ENCODE results near the gene NFIC. TPM values are rescaled to one million over a fixed set of nuclear protein-coding genes. Genes with fewer than 3 reads are reported as not detected.

Gene NFIC
- total and polyA plus RNA-seq, 4 experiments from 2014 or later, result 1.9 to 30.9 (median 24.6) TPM

DNA sequence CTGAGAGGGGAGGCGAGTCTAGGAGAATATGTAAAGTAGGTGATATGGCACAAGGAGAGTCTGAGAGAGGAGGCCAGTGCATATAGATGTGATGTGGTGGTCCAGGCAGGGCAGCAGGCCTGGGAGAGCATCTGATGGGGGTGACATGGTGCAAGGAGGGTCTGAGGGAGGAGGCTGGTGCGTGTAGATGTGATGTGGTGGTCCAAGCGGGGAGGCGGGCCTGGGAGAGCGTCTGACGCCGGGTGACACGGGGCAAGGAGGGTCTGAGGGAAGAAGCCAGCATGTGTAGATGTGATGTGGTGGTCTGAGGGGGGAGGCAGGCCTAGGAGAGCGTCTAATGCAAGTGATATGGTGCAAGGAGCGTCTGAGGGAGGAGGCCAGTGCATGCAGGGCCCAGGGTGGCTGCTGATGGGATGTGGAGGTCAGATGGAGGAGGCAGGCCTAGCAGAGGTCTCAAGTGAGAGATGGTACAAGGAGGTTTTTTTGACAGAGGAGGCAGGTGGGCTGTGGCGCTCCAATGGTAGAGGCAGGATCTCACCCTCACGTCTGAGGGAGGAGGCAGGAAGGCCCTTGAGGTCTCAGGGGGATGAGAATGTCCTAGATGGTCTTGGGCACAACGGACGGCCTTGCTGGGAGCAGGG, 16.2 kb downstream of the NFIC start:
- H3K9me3 ChIP-seq (ENCODE audit: control insufficient read depth in 1 of 2, low read length in 2 of 2), result no peaks in the 10 kb centered on the region
- peaks cover 5% of the 10 kb centered on the region for H3K4me1 ChIP-seq (ENCODE audit: insufficient read depth, low read length)
- Mint-ChIP-seq H3K4me3 (peak overlapping the region in 4 of 8 donors; percentile 26 to 60 (median 43)), H3K27ac (peak overlapping the region in 5 of 7 donors; percentile 3 to 81 (median 56)), H3K4me1 (peaks cover 16 to 23% (median 19%) of the 10 kb centered on the region in 4 donors), H3K27me3 (no peaks in the 10 kb centered on the region), H3K36me3 (peaks cover 8 to 18% of the 10 kb centered on the region in 2 donors), H3K9me3 (no peaks in the 10 kb centered on the region)
- DNase-seq, result no peak
- no peak overlapping the region for H3K27ac ChIP-seq (ENCODE audit: low read depth, low read length)
- ChIA-PET POLR2A (ENCODE audit: partially characterized antibody) (no interaction called here), CTCF (ENCODE audit: partially characterized antibody) (no interaction called here)
- no peaks in the 10 kb centered on the region for H3K27me3 ChIP-seq (ENCODE audit: insufficient read depth, low read length)
- H3K36me3 ChIP-seq (ENCODE audit: insufficient read depth, low read length), result no peaks in the 10 kb centered on the region
- intact Hi-C loops (cut with micrococcal nuclease), result no loop called here
- H3K4me3 ChIP-seq (ENCODE audit: low read length in 2 of 2), result no peak overlapping the region

DNA sequence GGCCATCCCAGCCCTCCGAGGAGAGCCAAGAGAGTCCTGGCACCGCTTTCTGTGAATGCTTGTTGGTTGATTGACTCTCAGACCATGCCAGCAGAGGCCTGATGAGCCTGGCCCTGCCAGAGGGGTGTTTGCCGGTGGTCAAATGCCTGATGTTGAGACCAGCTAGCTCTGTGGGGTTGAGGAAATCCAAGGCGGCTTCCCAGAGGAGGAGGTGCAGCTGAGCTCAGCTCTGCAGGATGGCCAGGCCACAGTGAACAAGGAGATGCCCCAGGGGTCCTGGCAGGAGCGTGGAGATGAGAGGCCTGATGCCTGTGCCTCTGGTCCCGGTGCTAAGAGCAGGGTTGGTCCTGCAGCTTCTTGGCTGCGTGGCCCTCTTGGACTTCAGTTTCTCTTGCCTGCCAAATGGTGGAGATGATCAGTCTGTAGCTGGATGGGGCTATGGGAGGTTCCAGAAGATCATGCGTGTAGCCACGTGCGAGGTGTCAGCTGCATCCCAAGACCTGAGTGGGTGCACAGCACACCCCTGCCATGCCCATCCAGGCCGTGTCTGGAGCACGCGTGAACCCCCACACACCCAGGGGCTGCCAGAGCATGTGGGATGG, 16.8 kb downstream of the NFIC start:
- H3K27me3 ChIP-seq (ENCODE audit: insufficient read depth, low read length), result no peaks in the 10 kb centered on the region
- CTCF ChIA-PET (ENCODE audit: partially characterized antibody), result interaction anchor here (1.0 kb wide), 1 partner anchor 47 kb away, joined by 3 read pairs; no protein-coding TSS in a partner anchor
- DNase-seq, result no peak
- H3K36me3 ChIP-seq (ENCODE audit: insufficient read depth, low read length), result no peaks in the 10 kb centered on the region
- H3K4me1 ChIP-seq (ENCODE audit: insufficient read depth, low read length), result peaks cover 5% of the 10 kb centered on the region
- no peak overlapping the region for H3K4me3 ChIP-seq (ENCODE audit: low read length in 2 of 2)
- H3K9me3 Mint-ChIP-seq, result no peaks in the 10 kb centered on the region
- peak overlapping the region in 1 of 8 donors; percentile 49 for H3K4me3 Mint-ChIP-seq
- H3K4me1 Mint-ChIP-seq, result peaks cover 16 to 25% (median 19%) of the 10 kb centered on the region in 4 donors
- H3K27ac Mint-ChIP-seq, result peak overlapping the region in 2 of 7 donors; percentile 47 to 70
- POLR2A ChIA-PET (ENCODE audit: partially characterized antibody), result no interaction called here
- H3K27ac ChIP-seq (ENCODE audit: low read depth, low read length), result no peak overlapping the region
- no peaks in the 10 kb centered on the region for H3K9me3 ChIP-seq (ENCODE audit: control insufficient read depth in 1 of 2, low read length in 2 of 2)
- H3K36me3 Mint-ChIP-seq, result peaks cover 8 to 18% of the 10 kb centered on the region in 2 donors
- H3K27me3 Mint-ChIP-seq, result no peaks in the 10 kb centered on the region
- intact Hi-C loops (cut with micrococcal nuclease), result no loop called here

DNA sequence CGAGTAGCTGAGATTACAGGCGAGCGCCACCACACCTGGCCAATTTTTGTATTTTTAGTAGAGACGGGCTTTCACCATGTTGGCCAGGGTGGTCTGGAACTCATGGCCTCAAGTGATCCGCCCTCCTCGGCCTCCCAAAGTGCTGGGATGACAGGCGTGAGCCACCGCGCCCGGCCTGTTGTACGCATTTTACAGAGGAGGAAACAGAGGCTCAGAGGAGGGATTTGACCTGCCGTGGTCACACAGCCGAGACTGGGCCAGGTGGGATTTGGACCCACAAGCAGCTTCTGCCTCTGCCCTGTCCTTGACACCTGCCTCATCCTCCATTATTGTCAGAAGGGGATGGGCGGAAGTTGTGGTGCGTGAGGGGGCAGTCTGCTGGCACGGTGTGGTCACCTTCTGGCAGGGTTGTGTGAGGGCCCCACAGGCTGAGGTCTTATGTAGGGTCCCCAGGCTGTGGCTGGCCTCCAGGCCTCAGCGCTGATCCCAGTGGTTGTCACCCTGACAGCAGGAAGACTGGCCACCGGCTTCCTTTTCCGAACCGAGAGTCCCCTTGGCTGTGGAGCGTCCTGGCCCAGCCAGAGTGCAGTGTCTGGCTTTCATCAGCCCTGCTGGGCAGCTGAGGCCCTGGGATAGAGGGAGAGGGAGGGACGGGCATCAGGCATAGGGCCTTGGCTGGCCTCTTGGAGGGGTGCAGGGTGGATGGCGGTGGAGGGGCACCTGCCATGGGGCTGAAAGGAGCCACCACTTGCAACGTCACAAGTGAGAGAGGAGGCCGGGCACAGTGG, 20.3 kb downstream of the NFIC start:
- peaks cover 8 to 15% of the 10 kb centered on the region in 2 donors for H3K36me3 Mint-ChIP-seq
- peaks cover 5% of the 10 kb centered on the region for H3K4me1 ChIP-seq (ENCODE audit: insufficient read depth, low read length)
- H3K27me3 Mint-ChIP-seq, result no peaks in the 10 kb centered on the region
- ChIA-PET CTCF (ENCODE audit: partially characterized antibody) (no interaction called here), POLR2A (ENCODE audit: partially characterized antibody) (no interaction called here)
- intact Hi-C loops (cut with micrococcal nuclease), result no loop called here
- DNase-seq, result no peak
- H3K27ac Mint-ChIP-seq, result peak overlapping the region in 1 of 7 donors; percentile 8
- peaks cover 17 to 34% (median 24%) of the 10 kb centered on the region in 4 donors for H3K4me1 Mint-ChIP-seq
- no peak overlapping the region for H3K4me3 ChIP-seq (ENCODE audit: low read length in 2 of 2)
- H3K27me3 ChIP-seq (ENCODE audit: insufficient read depth, low read length), result no peaks in the 10 kb centered on the region
- no peak overlapping the region for H3K4me3 Mint-ChIP-seq
- no peaks in the 10 kb centered on the region for H3K9me3 Mint-ChIP-seq
- H3K27ac ChIP-seq (ENCODE audit: low read depth, low read length), result no peak overlapping the region
- H3K36me3 ChIP-seq (ENCODE audit: insufficient read depth, low read length), result no peaks in the 10 kb centered on the region
- H3K9me3 ChIP-seq (ENCODE audit: control insufficient read depth in 1 of 2, low read length in 2 of 2), result no peaks in the 10 kb centered on the region

DNA sequence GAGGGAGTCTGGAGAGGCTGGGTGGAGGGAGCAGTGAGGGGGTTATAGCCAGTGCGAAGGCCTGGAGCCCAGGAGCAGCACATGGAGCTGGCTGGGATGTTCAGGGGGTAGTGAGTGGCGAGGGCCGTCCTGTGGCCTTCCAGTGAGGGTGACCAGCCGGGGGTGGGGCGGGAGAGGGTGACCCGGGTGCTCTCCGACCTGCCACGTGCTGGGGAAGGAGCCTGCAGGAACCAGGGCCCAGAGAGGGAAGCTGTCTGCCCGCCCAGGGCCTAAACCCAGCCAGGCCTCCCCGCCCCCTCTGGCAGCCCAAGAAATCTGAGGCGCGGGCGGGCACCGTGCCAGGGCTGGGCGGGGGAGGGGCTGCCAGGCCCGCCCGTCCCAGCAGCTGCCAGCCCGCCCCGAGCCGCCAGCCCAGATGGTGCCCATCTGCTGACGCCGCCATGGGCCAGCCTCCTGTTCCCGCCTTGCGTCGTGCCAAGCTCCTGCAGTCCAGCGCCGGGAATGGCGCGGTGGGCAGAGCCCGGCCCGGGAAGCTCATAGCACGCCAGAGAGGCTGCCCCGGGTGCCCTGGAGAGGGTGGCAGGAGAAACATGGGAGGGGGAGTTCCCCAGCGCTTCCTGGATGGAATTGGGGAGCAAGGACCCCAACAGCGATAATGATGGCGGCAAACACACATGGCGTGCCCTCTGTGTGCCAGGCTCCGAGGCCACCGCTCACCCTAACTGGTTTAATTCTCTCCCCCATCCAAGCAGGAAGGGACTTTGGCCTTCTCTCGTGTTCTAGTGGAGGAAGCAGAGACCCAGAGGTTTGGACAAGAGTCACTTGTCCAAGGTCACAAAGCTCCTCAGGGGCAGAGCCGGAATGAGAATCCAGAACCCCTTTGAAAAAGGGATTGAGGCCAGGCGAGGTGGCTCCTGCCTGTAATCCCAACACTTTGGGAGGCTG, 21.5 kb downstream of the NFIC start:
- no peaks in the 10 kb centered on the region for H3K9me3 ChIP-seq (ENCODE audit: control insufficient read depth in 1 of 2, low read length in 2 of 2)
- peak overlapping the region in 2 of 7 donors; percentile 12 to 60 for H3K27ac Mint-ChIP-seq
- H3K4me1 Mint-ChIP-seq, result peaks cover 10 to 26% (median 17%) of the 10 kb centered on the region in 4 donors
- no peaks in the 10 kb centered on the region for H3K27me3 Mint-ChIP-seq
- H3K4me1 ChIP-seq (ENCODE audit: insufficient read depth, low read length), result peaks cover 5% of the 10 kb centered on the region
- H3K36me3 ChIP-seq (ENCODE audit: insufficient read depth, low read length), result no peaks in the 10 kb centered on the region
- no peaks in the 10 kb centered on the region for H3K9me3 Mint-ChIP-seq
- DNase-seq, result no peak
- no peak overlapping the region for H3K4me3 Mint-ChIP-seq
- H3K27me3 ChIP-seq (ENCODE audit: insufficient read depth, low read length), result no peaks in the 10 kb centered on the region
- ChIA-PET POLR2A (ENCODE audit: partially characterized antibody) (interaction anchor here (0.6 kb wide), 1 partner anchor 401 kb away, joined by 3 read pairs; no protein-coding TSS in a partner anchor), CTCF (ENCODE audit: partially characterized antibody) (no interaction called here)
- intact Hi-C loops (cut with micrococcal nuclease), result no loop called here
- peaks cover 0 to 8% of the 10 kb centered on the region in 2 donors for H3K36me3 Mint-ChIP-seq
- H3K27ac ChIP-seq (ENCODE audit: low read depth, low read length), result no peak overlapping the region
- H3K4me3 ChIP-seq (ENCODE audit: low read length in 2 of 2), result no peak overlapping the region

GRCh38 chr19:3389446-3389778, 23.0 kb downstream of the NFIC start:
- no peak for DNase-seq
- no peaks in the 10 kb centered on the region for H3K4me1 ChIP-seq (ENCODE audit: insufficient read depth, low read length)
- Mint-ChIP-seq H3K4me1 (peaks cover 6 to 15% (median 10%) of the 10 kb centered on the region in 4 donors), H3K9me3 (no peaks in the 10 kb centered on the region), H3K27me3 (no peaks in the 10 kb centered on the region), H3K27ac (peak overlapping the region in 2 of 7 donors; percentile 3 to 22), H3K36me3 (peaks cover 0 to 1% of the 10 kb centered on the region in 2 donors), H3K4me3 (no peak overlapping the region)
- intact Hi-C loops (cut with micrococcal nuclease), result no loop called here
- no peaks in the 10 kb centered on the region for H3K36me3 ChIP-seq (ENCODE audit: insufficient read depth, low read length)
- H3K9me3 ChIP-seq (ENCODE audit: control insufficient read depth in 1 of 2, low read length in 2 of 2), result no peaks in the 10 kb centered on the region
- no peak overlapping the region for H3K4me3 ChIP-seq (ENCODE audit: low read length in 2 of 2)
- ChIA-PET POLR2A (ENCODE audit: partially characterized antibody) (no interaction called here), CTCF (ENCODE audit: partially characterized antibody) (no interaction called here)
- H3K27me3 ChIP-seq (ENCODE audit: insufficient read depth, low read length), result no peaks in the 10 kb centered on the region
- no peak overlapping the region for H3K27ac ChIP-seq (ENCODE audit: low read depth, low read length)

GRCh38 chr19:3389876-3390371, 23.5 kb downstream of the NFIC start:
- CTCF ChIA-PET (ENCODE audit: partially characterized antibody), result no interaction called here
- POLR2A ChIA-PET (ENCODE audit: partially characterized antibody), result no interaction called here
- H3K4me3 ChIP-seq (ENCODE audit: low read length in 2 of 2), result no peak overlapping the region
- Mint-ChIP-seq H3K36me3 (peaks cover 0 to 1% of the 10 kb centered on the region in 2 donors), H3K4me3 (no peak overlapping the region), H3K9me3 (no peaks in the 10 kb centered on the region), H3K4me1 (peaks cover 6 to 11% (median 7%) of the 10 kb centered on the region in 4 donors), H3K27ac (no peak overlapping the region), H3K27me3 (no peaks in the 10 kb centered on the region)
- DNase-seq, result no peak
- H3K9me3 ChIP-seq (ENCODE audit: control insufficient read depth in 1 of 2, low read length in 2 of 2), result no peaks in the 10 kb centered on the region
- H3K36me3 ChIP-seq (ENCODE audit: insufficient read depth, low read length), result no peaks in the 10 kb centered on the region
- no peak overlapping the region for H3K27ac ChIP-seq (ENCODE audit: low read depth, low read length)
- H3K27me3 ChIP-seq (ENCODE audit: insufficient read depth, low read length), result no peaks in the 10 kb centered on the region
- intact Hi-C loops (cut with micrococcal nuclease), result no loop called here
- H3K4me1 ChIP-seq (ENCODE audit: insufficient read depth, low read length), result no peaks in the 10 kb centered on the region
